COLO668 (cell line): ENCODE measurements around the gene RPL13A.
A peak's percentile ranks its signal among the peaks of the same experiment; 100 is the strongest.
"Not testable (repeated sequence)": the region's sequence is repeated elsewhere in the genome, so short reads cannot be mapped to it uniquely, and the experiment has no call there.

Experiments used
- DNase-seq: peaks from one replicate; lab custom pipeline; 2025; ENCODE audit not compliant: unreplicated experiment; lab: John Stamatoyannopoulos, UW

RPL13A gene

GRCh38 chr19:49455773-49456172 lies 31.6 kb upstream of the RPL13A start:
- no peak for DNase-seq

- DNase-seq, result no peak
Measured at GRCh38 chr19:49456326-49456725, 31.1 kb upstream of the RPL13A start.

GRCh38 chr19:49458567-49458903 lies 28.9 kb upstream of the RPL13A start:
- no peak for DNase-seq

- DNase-seq, result no peak
Measured at GRCh38 chr19:49459388-49459787, 28.0 kb upstream of the RPL13A start.

GRCh38 chr19:49461130-49461529 lies 26.3 kb upstream of the RPL13A start:
- DNase-seq, result not testable (repeated sequence)

GRCh38 chr19:49461656-49462055 lies 25.8 kb upstream of the RPL13A start:
- no peak for DNase-seq

GRCh38 chr19:49462492-49462891 lies 24.9 kb upstream of the RPL13A start:
- DNase-seq, result no peak

- DNase-seq, result no peak
Measured at GRCh38 chr19:49463960-49464740, 23.3 kb upstream of the RPL13A start.

GRCh38 chr19:49465371-49465770 lies 22.0 kb upstream of the RPL13A start:
- no peak for DNase-seq

- DNase-seq, result no peak
Measured at GRCh38 chr19:49468199-49468598, 19.2 kb upstream of the RPL13A start.

GRCh38 chr19:49468746-49469447 lies 18.5 kb upstream of the RPL13A start:
- no peak for DNase-seq

GRCh38 chr19:49469828-49470614 lies 17.4 kb upstream of the RPL13A start:
- no peak for DNase-seq

GRCh38 chr19:49470615-49470978 lies 16.8 kb upstream of the RPL13A start:
- DNase-seq, result no peak

- DNase-seq, result no peak
Measured at GRCh38 chr19:49472936-49473335, 14.5 kb upstream of the RPL13A start.

GRCh38 chr19:49473501-49473867 lies 13.9 kb upstream of the RPL13A start:
- DNase-seq, result not testable (repeated sequence)

GRCh38 chr19:49473868-49474541 lies 13.4 kb upstream of the RPL13A start, which contains the start of gene FLT3LG:
FLT3LG (plus strand) TSS chr19:49474215; CDS start chr19:49474640, 425 bp downstream.
- peak; percentile 73 for DNase-seq

GRCh38 chr19:49474542-49474924 lies 12.9 kb upstream of the RPL13A start:
- DNase-seq, result no peak

GRCh38 chr19:49475191-49475917 lies 12.1 kb upstream of the RPL13A start:
- no peak for DNase-seq

GRCh38 chr19:49475995-49476880 lies 11.2 kb upstream of the RPL13A start:
- DNase-seq, result peak; percentile 22
